BJ (cell line): ENCODE results near the gene PABPC1L. TPM values are rescaled to one million over a fixed set of nuclear protein-coding genes. Genes with fewer than 3 reads are reported as not detected.
A peak's percentile ranks its signal among the peaks of the same experiment; 100 is the strongest.

Experiments used
- CTCF ChIA-PET: fragments of 350-600 bp; formaldehyde crosslinking; extraction: SDS; loops from one replicate; lab custom pipeline; 2021; ENCODE audit warnings: antibody characterized with exemption, inconsistent platforms; lab: Yijun Ruan, JAX
- POLR2A ChIA-PET: fragments of 300-600 bp; sonication (Branson Sonifier 250); formaldehyde crosslinking; extraction: SDS; loops from one replicate; lab custom pipeline; 2021; ENCODE audit warnings: antibody characterized with exemption; lab: Charles Lee
- DNase-seq: peaks from one replicate; pipeline ENCODE4 v3.0.0-alpha.2; 2011; ENCODE audit warnings: low read depth
- H3K27me3 ChIP-seq: 2 replicates; pipeline ENCODE4 v1.6.0; 2011; ENCODE audit warnings: low read length; ENCODE audit not compliant: control insufficient read depth, insufficient read depth
- H3K36me3 ChIP-seq: 2 replicates; pipeline ENCODE4 v1.5.1; 2011; ENCODE audit warnings: low read length; ENCODE audit not compliant: control insufficient read depth, insufficient read depth
- H3K4me3 ChIP-seq: 2 replicates; pipeline ENCODE4 v1.5.1; 2011; ENCODE audit warnings: low read depth, mild to moderate bottlenecking, control low read depth, low read length
- polyA plus RNA-seq: library from polyadenylated mRNA; depleted of rRNA; stranded (reverse); fragments of >200 nt; gene quantifications from 2 replicates; pipeline ENCODE4 v1.2.3, GENCODE V29; 2011
- TF ChIP-seq, protein P1 (sequence below): IDR thresholded peaks from 2 replicates; pipeline ENCODE4 v1.5.1; 2011; ENCODE audit warnings: low read depth, mild to moderate bottlenecking, control low read depth, inconsistent platforms, low read length, moderate library complexity; ENCODE audit not compliant: insufficient read depth

Gene PABPC1L
- polyA plus RNA-seq, 1 experiment, result 55.0 TPM

- peaks cover 21% of the 10 kb centered on the region for H3K36me3 ChIP-seq
- ChIA-PET POLR2A (no interaction called here), CTCF (interaction anchor here (0.8 kb wide), 1 partner anchor 150 kb away, joined by 5 read pairs; no protein-coding TSS in a partner anchor)
Observed at GRCh38 chr20:44946271-44946852, 36.5 kb downstream of the PABPC1L start.

DNA sequence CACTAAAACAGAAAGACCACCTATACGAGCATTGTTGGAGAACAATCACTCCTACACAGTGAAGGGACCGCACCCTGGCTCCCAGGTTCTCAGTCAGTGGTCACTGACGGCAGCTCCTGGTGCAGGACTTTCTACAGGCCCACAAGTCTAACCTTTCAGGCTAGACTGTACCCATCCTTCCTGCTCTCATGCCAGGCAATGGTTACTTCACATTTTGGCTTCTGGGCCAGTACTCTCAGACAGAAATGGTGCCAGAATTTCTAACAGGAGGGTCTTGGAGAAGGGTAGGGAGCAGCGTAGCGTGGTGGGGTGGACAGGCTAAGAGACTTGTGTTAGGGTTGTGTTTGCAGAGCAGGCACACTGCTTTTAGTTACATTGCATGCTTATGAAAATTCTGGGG is 38.2 kb downstream of the PABPC1L start:
- ChIA-PET POLR2A (no interaction called here), CTCF (interaction anchor here (1.4 to 2.4 kb wide), 3 partner anchors 11 to 346 kb away, joined by 3 to 15 read pairs (median 5); partner anchors contain the start of gene TOMM34)
- DNase-seq, result no peak
- Histone ChIP-seq H3K36me3 (peaks cover 19% of the 10 kb centered on the region), H3K4me3 (no peak overlapping the region), H3K27me3 (no peaks in the 10 kb centered on the region)
- TF ChIP-seq, protein P1, sequence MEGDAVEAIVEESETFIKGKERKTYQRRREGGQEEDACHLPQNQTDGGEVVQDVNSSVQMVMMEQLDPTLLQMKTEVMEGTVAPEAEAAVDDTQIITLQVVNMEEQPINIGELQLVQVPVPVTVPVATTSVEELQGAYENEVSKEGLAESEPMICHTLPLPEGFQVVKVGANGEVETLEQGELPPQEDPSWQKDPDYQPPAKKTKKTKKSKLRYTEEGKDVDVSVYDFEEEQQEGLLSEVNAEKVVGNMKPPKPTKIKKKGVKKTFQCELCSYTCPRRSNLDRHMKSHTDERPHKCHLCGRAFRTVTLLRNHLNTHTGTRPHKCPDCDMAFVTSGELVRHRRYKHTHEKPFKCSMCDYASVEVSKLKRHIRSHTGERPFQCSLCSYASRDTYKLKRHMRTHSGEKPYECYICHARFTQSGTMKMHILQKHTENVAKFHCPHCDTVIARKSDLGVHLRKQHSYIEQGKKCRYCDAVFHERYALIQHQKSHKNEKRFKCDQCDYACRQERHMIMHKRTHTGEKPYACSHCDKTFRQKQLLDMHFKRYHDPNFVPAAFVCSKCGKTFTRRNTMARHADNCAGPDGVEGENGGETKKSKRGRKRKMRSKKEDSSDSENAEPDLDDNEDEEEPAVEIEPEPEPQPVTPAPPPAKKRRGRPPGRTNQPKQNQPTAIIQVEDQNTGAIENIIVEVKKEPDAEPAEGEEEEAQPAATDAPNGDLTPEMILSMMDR, result no peak

More at GRCh38 chr20:44946271-44946852, 36.5 kb downstream of the PABPC1L start:
- H3K4me3 ChIP-seq, result no peak overlapping the region
- no peak for DNase-seq
- no peaks in the 10 kb centered on the region for H3K27me3 ChIP-seq
- TF ChIP-seq, protein P1, result no peak

DNA sequence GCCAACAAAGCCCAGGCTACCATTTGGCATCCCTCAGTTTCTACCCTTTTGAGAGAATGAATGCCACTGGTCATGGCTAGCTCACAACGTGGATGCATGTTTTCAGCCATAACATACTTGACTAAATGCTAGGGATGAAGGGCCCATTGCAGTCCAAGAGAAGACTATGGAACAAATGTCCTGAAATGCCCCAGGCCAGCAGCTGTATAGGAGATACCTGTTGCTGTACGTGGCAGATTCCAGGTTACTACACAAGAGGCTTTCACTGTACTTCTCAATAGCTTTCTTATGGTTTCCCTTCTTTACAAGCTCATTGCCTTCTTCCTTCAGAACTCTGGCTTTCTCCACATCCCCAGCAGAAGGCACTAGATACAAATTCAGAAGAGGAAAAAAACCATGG is 38.7 kb downstream of the PABPC1L start:
- H3K4me3 ChIP-seq, result no peak overlapping the region
- TF ChIP-seq, protein P1, result 0 out of 2 replicates have a peak, but pooled peaks have one; percentile 7
- peaks cover 17% of the 10 kb centered on the region for H3K36me3 ChIP-seq
- no peaks in the 10 kb centered on the region for H3K27me3 ChIP-seq
- no peak for DNase-seq
- ChIA-PET CTCF (interaction anchor here (1.4 to 2.4 kb wide), 3 partner anchors 10 to 346 kb away, joined by 3 to 15 read pairs (median 5); partner anchors contain the start of gene TOMM34), POLR2A (no interaction called here)

GRCh38 chr20:44950368-44950767 is 40.5 kb downstream of the PABPC1L start:
- TF ChIP-seq, protein P1, result no peak
- POLR2A ChIA-PET, result no interaction called here
- no peak for DNase-seq
- no peaks in the 10 kb centered on the region for H3K27me3 ChIP-seq
- CTCF ChIA-PET, result interaction anchor here (1.2 to 2.4 kb wide), 2 partner anchors 8 to 344 kb away, joined by 4 to 15 read pairs; partner anchors contain the start of gene TOMM34
- no peak overlapping the region for H3K4me3 ChIP-seq
- H3K36me3 ChIP-seq, result peaks cover 23% of the 10 kb centered on the region

DNA sequence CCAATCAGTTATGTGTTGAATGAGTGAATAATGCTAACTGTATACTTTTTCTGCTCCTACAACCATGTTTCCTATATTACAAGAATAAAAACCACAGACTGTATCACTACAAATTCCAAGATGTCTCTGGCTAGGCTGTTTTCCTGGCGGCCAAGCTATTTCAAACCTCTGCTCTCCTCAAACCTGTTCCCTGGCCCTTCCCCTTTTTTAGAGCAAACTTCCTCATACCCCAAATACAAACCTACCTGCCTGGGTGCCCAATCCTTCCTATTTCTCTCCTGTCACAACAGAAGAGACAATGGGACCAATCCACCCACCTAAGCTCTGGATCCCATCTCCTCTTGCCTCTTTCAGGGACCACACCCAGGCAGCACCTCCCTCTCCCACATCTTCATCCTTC is 42.9 kb downstream of the PABPC1L start:
- POLR2A ChIA-PET, result interaction anchor here (0.7 kb wide), 2 partner anchors 57 to 360 kb away, joined by 3 read pairs; no protein-coding TSS in a partner anchor
- peaks cover 23% of the 10 kb centered on the region for H3K36me3 ChIP-seq
- CTCF ChIA-PET, result interaction anchor here (0.5 kb wide), 1 partner anchor 849 kb away, joined by 4 read pairs; no protein-coding TSS in a partner anchor
- H3K27me3 ChIP-seq, result no peaks in the 10 kb centered on the region
- H3K4me3 ChIP-seq, result no peak overlapping the region
- TF ChIP-seq, protein P1, result no peak
- no peak for DNase-seq
